ENCODE data around the gene FAF2.
"Not testable (repeated sequence)": the region's sequence is repeated elsewhere in the genome, so short reads cannot be mapped to it uniquely, and the experiment has no call there.

Gene FAF2

GRCh38 chr5:176407456-176408251, 40.5 kb upstream of the FAF2 start:
- H3K4me3 ChIP-seq (replicated peaks in 1 of 2; ENCODE audit: low read depth in 2 of 2, low read length in 2 of 2), result no peak overlapping the region
- DNase-seq (ENCODE audit: low read depth in 2 of 2), result peak; percentile 34 to 54
- TF ChIP-seq CTCF (IDR thresholded peaks at IDR 0.05; ENCODE audit: low read depth, low read length), result no peak

- not testable (repeated sequence) for H3K4me3 ChIP-seq (replicated peaks in 1 of 2; ENCODE audit: low read depth in 2 of 2, low read length in 2 of 2); DNase-seq (ENCODE audit: low read depth in 2 of 2)
Measured at GRCh38 chr5:176408252-176408573, 40.0 kb upstream of the FAF2 start.

- no peak for TF ChIP-seq CTCF (IDR thresholded peaks at IDR 0.05; ENCODE audit: low read depth, low read length)
- no peak overlapping the region for H3K4me3 ChIP-seq (replicated peaks in 1 of 2; ENCODE audit: low read depth in 2 of 2, low read length in 2 of 2)
- no peak for DNase-seq (ENCODE audit: low read depth in 2 of 2)
Measured at GRCh38 chr5:176408590-176408989, 39.6 kb upstream of the FAF2 start.

- H3K4me3 ChIP-seq (replicated peaks in 1 of 2; ENCODE audit: low read depth in 2 of 2, low read length in 2 of 2), result no peak overlapping the region
- no peak for TF ChIP-seq CTCF (IDR thresholded peaks at IDR 0.05; ENCODE audit: low read depth, low read length)
- no peak for DNase-seq (ENCODE audit: low read depth in 2 of 2)
Measured at GRCh38 chr5:176409765-176410164, 38.4 kb upstream of the FAF2 start.

- no peak for DNase-seq (ENCODE audit: low read depth in 2 of 2)
- no peak overlapping the region for H3K4me3 ChIP-seq (replicated peaks in 1 of 2; ENCODE audit: low read depth in 2 of 2, low read length in 2 of 2)
Measured at GRCh38 chr5:176410486-176411180, 37.6 kb upstream of the FAF2 start.

GRCh38 chr5:176412517-176413254, 35.5 kb upstream of the FAF2 start:
- no peak for TF ChIP-seq CTCF (IDR thresholded peaks at IDR 0.05; ENCODE audit: low read depth, low read length)
- no peak for DNase-seq (ENCODE audit: low read depth in 2 of 2)
- no peak overlapping the region for H3K4me3 ChIP-seq (replicated peaks in 1 of 2; ENCODE audit: low read depth in 2 of 2, low read length in 2 of 2)

More at GRCh38 chr5:176410486-176411180, 37.6 kb upstream of the FAF2 start:
- TF ChIP-seq CTCF (IDR thresholded peaks at IDR 0.05; ENCODE audit: low read depth, low read length), result no peak

- H3K4me3 ChIP-seq (replicated peaks in 1 of 2; ENCODE audit: low read depth in 2 of 2, low read length in 2 of 2), result no peak overlapping the region
- TF ChIP-seq CTCF (IDR thresholded peaks at IDR 0.05; ENCODE audit: low read depth, low read length), result no peak
Measured at GRCh38 chr5:176413255-176413565, 35.0 kb upstream of the FAF2 start.

More at GRCh38 chr5:176413255-176413565, 35.0 kb upstream of the FAF2 start:
- DNase-seq (ENCODE audit: low read depth in 2 of 2), result peak; percentile 48 to 65
